Spleen (tissue), 11 donors: Measurements from ENCODE around the gene ZXDB. TPM values are rescaled to one million over a fixed set of nuclear protein-coding genes. Genes with fewer than 3 reads are reported as not detected.

Experiments
- DNase-seq: peaks from one replicate; pipeline ENCODE4 v3.0.0-alpha.2; 2020
- H3K27ac ChIP-seq, 8 donors: fragments of 200-600 bp; sonication (generic) in 7 of 8; 1 replicate in 4 of 8; 2 replicates in 4 of 8; pipeline versions ENCODE4 v1.5.0 to v1.8.0; 2016 to 2021; ENCODE audit warnings: inconsistent platforms in 4 of 8, mild to moderate bottlenecking in 4 of 8, moderate library complexity in 1 of 8
- H3K27me3 ChIP-seq, 7 donors: fragments of 200-600 bp; sonication (generic) in 6 of 7; replicated peaks in 1 of 7; 1 replicate in 4 of 7; 2 replicates in 3 of 7; pipeline versions ENCODE4 v1.5.0 to v1.8.0; 2016 to 2021; ENCODE audit warnings: inconsistent platforms in 3 of 7, mild to moderate bottlenecking in 1 of 7
- H3K36me3 ChIP-seq, 6 donors: fragments of 200-600 bp; sonication (generic) in 5 of 6; 1 replicate in 4 of 6; 2 replicates in 2 of 6; pipeline versions ENCODE4 v1.5.0 to v1.8.0; 2016 to 2021; ENCODE audit warnings: inconsistent platforms in 2 of 6
- H3K4me1 ChIP-seq, 6 donors: fragments of 200-600 bp; sonication (generic) in 5 of 6; 1 replicate in 3 of 6; 2 replicates in 3 of 6; pipeline versions ENCODE4 v1.5.0 to v1.8.0; 2016 to 2021; ENCODE audit warnings: inconsistent platforms in 3 of 6
- H3K4me3 ChIP-seq, 8 donors: fragments of 200-600 bp; sonication (generic) in 7 of 8; 1 replicate in 4 of 8; 2 replicates in 4 of 8; pipeline versions ENCODE4 v1.5.0 to v1.8.0; 2016 to 2021; ENCODE audit warnings: inconsistent platforms in 4 of 8, mild to moderate bottlenecking in 4 of 8, moderate library complexity in 2 of 8
- H3K9me3 ChIP-seq, 8 donors: fragments of 200-600 bp; sonication (generic) in 7 of 8; 1 replicate in 4 of 8; 2 replicates in 4 of 8; pipeline versions ENCODE4 v1.5.0 to v1.8.0; 2016 to 2021; ENCODE audit warnings: inconsistent platforms in 4 of 8
- POLR2A ChIP-seq, 3 donors: fragments of 450-650 bp; IDR thresholded peaks; one replicate each; pipeline ENCODE4 v1.5.1; 2017; ENCODE audit warnings: antibody characterized with exemption in 3 of 3, mild to moderate bottlenecking in 1 of 3
- POLR2AphosphoS5 ChIP-seq, 3 donors: sonication (generic); formaldehyde crosslinking; IDR thresholded peaks; one replicate each; pipeline ENCODE4 v1.5.1; 2017; ENCODE audit warnings: antibody characterized with exemption in 3 of 3
- WGBS, 5 donors: extraction: QIAGEN DNeasy Blood & Tissue Kit in 3 of 5; methylation state at CpG; one replicate each; pipeline versions ENCODE4 v1.1.5 to v1.1.7; 2013 to 2018; 5-methylcytosine and 5-hydroxymethylcytosine counted together
- intact Hi-C: fragments of 100-400 bp; cut with DNase I; formaldehyde crosslinking; loops from one replicate; pipeline ENCODE4 v1.15.0; 2023; ENCODE audit warnings: low total_unique reads
- polyA plus RNA-seq, 3 donors: library from polyadenylated mRNA; stranded (reverse); fragments of 200-250 nt; gene quantifications; one replicate each; pipeline ENCODE4 v1.2.1, GENCODE V29; 2013
- total RNA-seq, 7 donors: library from RNA; depleted of rRNA in 3 of 7; stranded (reverse); fragments of >200 nt in 3 of 7; fragmentation: NEBNext Ultra II Directional in 4 of 7; extraction: Animal tissue kit (Norgen Biotek cat#: 25700) in 4 of 7; gene quantifications; one replicate each; pipeline versions ENCODE4 v1.1.0 to v1.2.1, GENCODE V29; 2016 to 2021
- TF ChIP-seq, protein P1 (sequence below), 11 experiments: fragments of 200-600 bp in 7 of 11; fragments of 450-650 bp in 4 of 11; sonication (generic) in 4 of 11; IDR thresholded peaks in 8 of 11; conservative IDR thresholded peaks in 3 of 11; 1 replicate in 7 of 11; 2 replicates in 4 of 11; pipeline versions ENCODE4 v1.4.0 to v1.8.0; 2016 to 2021; ENCODE audit warnings: antibody characterized with exemption in 11 of 11, inconsistent platforms in 4 of 11, mild to moderate bottlenecking in 1 of 11
- donor health status: healthy with polysubstance abuse.
- donor health status: DM: no; HTN: no; CAD: no; lungs with moderate emphysema.
- donor health status: DM: no; HTN: no; CAD: no.
- donor health status: Bipolar disorder and iron deficiency.
- donor health status: healthy.
- donor health status: DM: no; HTN: no; CAD: no.
- donor health status: DM: yes; HTN: yes; CAD: no.

Gene ZXDB
- total and polyA plus RNA-seq, 10 donors: 3.0 to 12.2 (median 8.5) TPM

DNA sequence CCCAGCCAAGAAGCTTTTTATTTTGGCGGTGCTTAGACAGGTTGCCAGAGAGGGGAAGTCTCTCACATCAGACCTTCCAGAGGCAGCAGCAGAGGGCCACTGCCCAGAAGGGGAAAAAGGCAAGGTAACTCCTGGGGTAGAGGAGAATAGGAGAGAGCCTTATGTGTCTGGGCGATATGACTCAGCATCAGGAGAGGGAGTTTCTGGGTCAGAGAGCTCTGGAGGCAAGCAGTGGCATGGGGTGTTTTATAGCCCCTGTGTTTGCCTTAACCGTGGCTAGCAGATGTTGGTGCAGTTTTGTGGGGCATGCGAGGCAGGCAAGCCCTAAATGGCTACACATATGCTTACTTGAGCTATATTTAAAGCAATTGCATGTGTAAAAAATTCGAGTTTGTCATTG, 8.3 kb upstream of the ZXDB start:
- WGBS, 5 donors: 52 to 79% (median 74%) methylated on average over 3 to 5 of the region's 5 CpGs

DNA sequence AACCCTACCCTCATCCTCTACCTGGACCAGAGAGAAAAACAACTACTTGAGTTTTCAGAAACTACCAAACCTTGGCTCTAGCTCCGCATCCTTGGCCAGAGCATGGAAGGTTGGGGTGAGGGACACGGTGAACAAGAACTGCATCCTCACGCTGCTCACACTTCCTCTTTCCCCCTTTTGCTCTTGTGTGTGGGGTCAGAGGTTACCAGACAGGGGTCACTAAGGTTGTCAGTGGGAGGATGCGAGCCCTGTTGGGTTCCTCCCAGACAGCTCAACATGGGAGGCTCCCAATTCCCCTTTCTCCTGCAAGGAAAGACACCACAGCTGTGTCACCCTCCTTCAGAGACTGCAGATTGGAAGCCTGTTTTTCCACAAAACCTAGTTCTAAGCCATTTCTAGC, 5.5 kb upstream of the ZXDB start:
- DNase-seq: no peak
- Histone ChIP-seq H3K27ac (no peak overlapping the region), H3K4me3 (no peak overlapping the region), H3K36me3 (no peaks in the 10 kb centered on the region), H3K4me1 (peaks cover 0 to 7% (median 4%) of the 10 kb centered on the region in 6 donors), H3K27me3 (no peaks in the 10 kb centered on the region), H3K9me3 (no peaks in the 10 kb centered on the region)
- intact Hi-C loops: no loop called here
- TF ChIP-seq, protein P1, sequence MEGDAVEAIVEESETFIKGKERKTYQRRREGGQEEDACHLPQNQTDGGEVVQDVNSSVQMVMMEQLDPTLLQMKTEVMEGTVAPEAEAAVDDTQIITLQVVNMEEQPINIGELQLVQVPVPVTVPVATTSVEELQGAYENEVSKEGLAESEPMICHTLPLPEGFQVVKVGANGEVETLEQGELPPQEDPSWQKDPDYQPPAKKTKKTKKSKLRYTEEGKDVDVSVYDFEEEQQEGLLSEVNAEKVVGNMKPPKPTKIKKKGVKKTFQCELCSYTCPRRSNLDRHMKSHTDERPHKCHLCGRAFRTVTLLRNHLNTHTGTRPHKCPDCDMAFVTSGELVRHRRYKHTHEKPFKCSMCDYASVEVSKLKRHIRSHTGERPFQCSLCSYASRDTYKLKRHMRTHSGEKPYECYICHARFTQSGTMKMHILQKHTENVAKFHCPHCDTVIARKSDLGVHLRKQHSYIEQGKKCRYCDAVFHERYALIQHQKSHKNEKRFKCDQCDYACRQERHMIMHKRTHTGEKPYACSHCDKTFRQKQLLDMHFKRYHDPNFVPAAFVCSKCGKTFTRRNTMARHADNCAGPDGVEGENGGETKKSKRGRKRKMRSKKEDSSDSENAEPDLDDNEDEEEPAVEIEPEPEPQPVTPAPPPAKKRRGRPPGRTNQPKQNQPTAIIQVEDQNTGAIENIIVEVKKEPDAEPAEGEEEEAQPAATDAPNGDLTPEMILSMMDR (IDR thresholded peaks at IDR 0.05 in 8 of 11, conservative IDR thresholded peaks at IDR 0.05 in 3 of 11): no peak
- TF ChIP-seq POLR2A (IDR thresholded peaks at IDR 0.05) (no peak), POLR2AphosphoS5 (IDR thresholded peaks at IDR 0.05) (no peak)
- WGBS, 5 donors: 63 to 83% (median 74%) methylated on average over 3 to 4 of the region's 4 CpGs

More for the DNA sequence above, 8.3 kb upstream of the ZXDB start:
- no peak overlapping the region for H3K27ac ChIP-seq
- H3K9me3 ChIP-seq: no peaks in the 10 kb centered on the region
- TF ChIP-seq POLR2AphosphoS5 (IDR thresholded peaks at IDR 0.05) (no peak), POLR2A (IDR thresholded peaks at IDR 0.05) (no peak)
- TF ChIP-seq, protein P1 (IDR thresholded peaks at IDR 0.05 in 8 of 11, conservative IDR thresholded peaks at IDR 0.05 in 3 of 11): no peak
- no peak overlapping the region for H3K4me3 ChIP-seq
- intact Hi-C loops: no loop called here
- no peak for DNase-seq
- H3K27me3 ChIP-seq: no peaks in the 10 kb centered on the region
- no peaks in the 10 kb centered on the region for H3K4me1 ChIP-seq
- no peaks in the 10 kb centered on the region for H3K36me3 ChIP-seq

DNA sequence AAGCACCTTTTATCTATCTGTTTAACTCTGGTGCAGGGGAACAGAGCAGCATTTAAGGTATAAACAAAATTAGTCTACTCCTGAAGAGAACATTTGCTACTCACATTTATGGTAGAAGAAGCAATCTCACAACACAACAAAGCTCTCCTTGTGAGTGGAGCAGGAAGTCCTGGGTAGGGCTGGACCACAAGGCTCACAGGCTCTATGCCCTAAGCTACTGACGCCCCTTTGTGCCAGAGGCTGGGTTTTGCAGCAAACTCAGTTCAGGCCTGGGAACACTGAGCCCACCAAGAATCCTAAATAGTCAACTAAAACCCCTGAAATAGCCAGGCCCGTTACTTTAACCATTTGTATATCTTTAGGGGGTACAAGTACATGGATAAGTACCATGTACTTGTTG, 4.7 kb upstream of the ZXDB start:
- WGBS, 5 donors: 55 to 100% (median 85%) methylated on average over 2 of the region's 2 CpGs
- intact Hi-C loops: no loop called here

DNA sequence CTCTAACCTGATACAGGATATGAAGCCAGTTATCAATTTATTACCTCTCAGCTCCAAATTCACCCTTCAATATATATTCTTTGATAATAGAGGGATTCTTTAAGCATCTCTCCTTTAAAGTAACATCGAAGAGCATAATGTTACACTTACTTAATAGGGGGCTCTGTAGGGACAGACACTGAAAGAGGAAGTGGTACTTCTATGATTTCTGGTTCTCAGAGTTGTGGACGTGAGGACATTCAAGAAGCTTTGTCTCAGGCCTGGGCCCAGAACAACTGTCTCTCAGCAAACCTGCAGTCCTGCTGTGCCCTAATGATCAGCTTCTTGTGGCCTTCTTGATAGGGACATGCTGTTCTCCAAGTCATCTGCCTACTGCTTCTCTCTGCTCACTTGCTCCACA, 4.2 kb upstream of the ZXDB start:
- TF ChIP-seq, protein P1 (IDR thresholded peaks at IDR 0.05 in 8 of 11, conservative IDR thresholded peaks at IDR 0.05 in 3 of 11): no peak
- TF ChIP-seq POLR2AphosphoS5 (IDR thresholded peaks at IDR 0.05) (no peak), POLR2A (IDR thresholded peaks at IDR 0.05) (no peak)
- no peak overlapping the region for H3K27ac ChIP-seq
- intact Hi-C loops: no loop called here
- no peaks in the 10 kb centered on the region for H3K36me3 ChIP-seq
- H3K9me3 ChIP-seq: no peaks in the 10 kb centered on the region
- no peak overlapping the region for H3K4me3 ChIP-seq
- DNase-seq: no peak
- no peaks in the 10 kb centered on the region for H3K27me3 ChIP-seq
- WGBS, 5 donors: 45 to 69% (median 63%) methylated on average over 2 of the region's 2 CpGs
- H3K4me1 ChIP-seq: peaks cover 0 to 9% (median 5%) of the 10 kb centered on the region in 6 donors

More for the DNA sequence above, 4.7 kb upstream of the ZXDB start:
- DNase-seq: no peak
- H3K4me1 ChIP-seq: peaks cover 0 to 9% (median 5%) of the 10 kb centered on the region in 6 donors
- H3K9me3 ChIP-seq: no peaks in the 10 kb centered on the region
- no peaks in the 10 kb centered on the region for H3K36me3 ChIP-seq
- no peak overlapping the region for H3K4me3 ChIP-seq
- no peaks in the 10 kb centered on the region for H3K27me3 ChIP-seq
- H3K27ac ChIP-seq: no peak overlapping the region
- TF ChIP-seq POLR2AphosphoS5 (IDR thresholded peaks at IDR 0.05): no peak
- TF ChIP-seq, protein P1 (IDR thresholded peaks at IDR 0.05 in 8 of 11, conservative IDR thresholded peaks at IDR 0.05 in 3 of 11): no peak
- TF ChIP-seq POLR2A (IDR thresholded peaks at IDR 0.05): no peak
